GM13977 (cell line): ENCODE results near the gene CTCFL.

Source experiments
- DNase-seq: peaks from one replicate; pipeline ENCODE4 v3.0.0; 2012; ENCODE audit warnings: low spot score
- CTCF ChIP-seq: IDR thresholded peaks from 2 replicates; pipeline ENCODE4 v1.5.1; 2012; ENCODE audit warnings: mild to moderate bottlenecking, control low read depth; ENCODE audit not compliant: insufficient read depth; ENCODE audit errors: extremely low read depth, missing control alignments
- in situ Hi-C: fragments of 300-500 bp; cut with MboI; formaldehyde crosslinking; loops from one replicate; pipeline ENCODE4 v1.12.0; 2022; ENCODE audit warnings: low sequenced_read_pairs, low pct_unique_long_range_greater_than_20kb, mixed read lengths, inconsistent platforms; ENCODE audit not compliant: unreplicated experiment

Gene CTCFL

GRCh38 chr20:57564180-57564802, 39.4 kb upstream of the CTCFL start:
- TF ChIP-seq CTCF = no peak
- DNase-seq = no peak
- in situ Hi-C loops = no loop called here

GRCh38 chr20:57563522-57563921, 38.6 kb upstream of the CTCFL start:
- no peak for DNase-seq
- TF ChIP-seq CTCF = no peak
- in situ Hi-C loops = no loop called here

- no peak for TF ChIP-seq CTCF
- no peak for DNase-seq
- in situ Hi-C loops = no loop called here
Observed at GRCh38 chr20:57562541-57563465, 37.9 kb upstream of the CTCFL start.

- in situ Hi-C loops = no loop called here
- no peak for TF ChIP-seq CTCF
- no peak for DNase-seq
Observed at GRCh38 chr20:57561356-57562279, 36.7 kb upstream of the CTCFL start.

GRCh38 chr20:57560554-57561355, 35.8 kb upstream of the CTCFL start, which contains the start of gene PCK1:
TSS of gene PCK1 (plus strand) at chr20:57561110. CDS start at chr20:57561412, 302 bp downstream.
- in situ Hi-C loops = no loop called here
- TF ChIP-seq CTCF = no peak
- DNase-seq = no peak
